ENCODE measurements around the gene METTL2A.

DNA sequence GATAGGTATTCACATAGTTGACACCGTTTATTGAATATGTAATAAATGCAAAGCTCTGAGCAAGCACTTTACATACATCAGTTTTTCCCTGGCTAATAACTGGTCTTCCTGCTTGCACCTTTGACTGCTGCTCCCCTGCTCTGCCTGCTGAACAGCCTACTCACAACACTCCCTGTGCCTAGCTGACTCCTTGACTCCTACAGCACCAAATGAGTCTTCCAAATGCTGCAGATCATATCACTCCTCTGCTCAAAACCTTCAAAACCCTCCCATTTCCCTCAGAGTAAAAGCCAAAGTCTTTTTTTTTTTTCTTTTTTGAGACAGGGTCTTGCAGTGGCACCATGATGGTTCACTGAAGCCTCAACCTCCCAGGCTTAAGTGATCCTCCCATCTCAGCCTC lies 24.8 kb upstream of the METTL2A start:
- no peak for TF ChIP-seq CTCF (IDR thresholded peaks at IDR 0.05)
- TF ChIP-seq POLR2A (IDR thresholded peaks at IDR 0.05), result no peak

All from esophagus squamous epithelium (tissue), 4 donors.